ENCODE data around the gene ENDOU. TPM values are rescaled to one million over a fixed set of nuclear protein-coding genes. Genes with fewer than 3 reads are reported as not detected.

The ENDOU gene
- total RNA-seq, 2 donors from 2014 or later = not detected

- no peak for ATAC-seq
- Mint-ChIP-seq H3K27me3 (peaks cover 18 to 21% of the 10 kb centered on the region in 2 donors), H3K36me3 (no peaks in the 10 kb centered on the region), H3K27ac (no peak overlapping the region), H3K9me3 (no peaks in the 10 kb centered on the region), H3K4me1 (ENCODE audit: low read depth in 2 of 2) (peaks cover 15 to 21% of the 10 kb centered on the region in 2 donors), H3K4me3 (no peak overlapping the region)
- DNase-seq (ENCODE audit: low spot score) = no peak
Observed at GRCh38 chr12:47744005-47744651, 18.8 kb upstream of the ENDOU start.

DNA sequence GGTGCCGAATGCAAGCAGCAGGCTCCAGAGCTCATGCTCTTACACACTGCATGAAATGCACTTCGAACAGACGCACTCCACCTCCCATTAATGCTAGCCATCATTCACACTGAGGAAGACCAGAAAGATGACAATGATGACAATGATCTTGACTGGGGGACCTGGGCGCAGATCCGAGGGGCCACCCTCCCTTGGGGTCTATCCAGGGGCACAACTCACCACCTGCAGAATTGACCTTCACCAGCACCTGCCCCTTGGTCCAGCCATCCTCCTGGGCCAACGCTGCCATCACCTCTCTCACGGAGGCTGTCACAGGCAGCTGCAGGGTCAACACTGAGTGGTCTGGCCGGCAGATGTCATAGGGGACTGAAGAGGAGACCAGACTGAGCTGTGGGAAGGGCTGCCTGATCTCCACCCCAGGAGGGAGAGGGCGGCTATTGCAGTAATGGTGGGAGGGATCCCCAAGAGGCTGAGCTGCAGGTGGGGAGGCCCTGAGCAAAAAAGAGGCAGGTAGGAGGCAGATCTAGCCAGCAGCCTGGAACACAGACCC, 18.1 kb upstream of the ENDOU start:
- Mint-ChIP-seq H3K9me3 (no peaks in the 10 kb centered on the region), H3K27me3 (peaks cover 14 to 21% of the 10 kb centered on the region in 2 donors), H3K36me3 (no peaks in the 10 kb centered on the region), H3K27ac (no peak overlapping the region), H3K4me1 (ENCODE audit: low read depth in 2 of 2) (peaks cover 15 to 17% of the 10 kb centered on the region in 2 donors), H3K4me3 (no peak overlapping the region)
- DNase-seq (ENCODE audit: low spot score) (no peak), ATAC-seq (no peak)

DNA sequence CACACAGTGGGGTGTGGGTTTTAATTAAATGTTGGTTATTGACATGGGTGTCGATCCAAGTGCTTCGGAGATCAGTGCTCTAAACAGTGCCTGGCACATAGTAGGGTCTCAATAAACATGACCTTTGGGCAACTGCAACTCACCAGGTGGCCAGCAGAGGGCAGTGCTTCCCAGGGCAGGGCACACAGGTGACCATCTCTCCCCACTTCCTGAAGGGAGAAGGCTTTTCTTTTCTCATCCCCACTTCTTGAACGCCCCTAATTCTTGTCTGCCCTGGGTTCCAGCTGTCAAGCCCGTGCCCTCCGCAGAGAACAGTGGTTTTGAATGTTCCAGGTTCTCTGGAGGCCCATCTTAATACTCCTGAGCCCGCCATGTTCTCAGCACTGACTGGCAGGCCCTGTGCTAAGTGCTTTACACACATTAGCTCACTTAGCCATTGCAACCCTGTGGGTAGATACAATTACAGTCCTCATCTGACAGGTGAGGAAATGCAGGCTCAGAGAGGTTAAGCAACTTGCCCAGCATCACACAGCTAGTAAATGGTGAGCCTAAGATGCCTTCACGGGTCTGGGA, 17.0 kb upstream of the ENDOU start:
- ATAC-seq = peak in 1 of 2 donors; percentile 63
- H3K27me3 Mint-ChIP-seq = peaks cover 14 to 21% of the 10 kb centered on the region in 2 donors
- DNase-seq (ENCODE audit: low spot score) = peak; percentile 80
- H3K4me3 Mint-ChIP-seq = no peak overlapping the region
- peak overlapping the region in 1 of 2 donors; percentile 56 for H3K27ac Mint-ChIP-seq
- H3K36me3 Mint-ChIP-seq = no peaks in the 10 kb centered on the region
- H3K4me1 Mint-ChIP-seq (ENCODE audit: low read depth in 2 of 2) = peaks cover 15 to 17% of the 10 kb centered on the region in 2 donors
- H3K9me3 Mint-ChIP-seq = no peaks in the 10 kb centered on the region

- peak overlapping the region; percentile 14 for H3K4me3 Mint-ChIP-seq
- ATAC-seq (peak; percentile 54 to 64), DNase-seq (ENCODE audit: low spot score) (no peak)
- H3K4me1 Mint-ChIP-seq (ENCODE audit: low read depth in 2 of 2) = peaks cover 15 to 17% of the 10 kb centered on the region in 2 donors
- no peaks in the 10 kb centered on the region for H3K36me3 Mint-ChIP-seq
- H3K9me3 Mint-ChIP-seq = no peaks in the 10 kb centered on the region
- H3K27me3 Mint-ChIP-seq = peaks cover 11 to 21% of the 10 kb centered on the region in 2 donors
- H3K27ac Mint-ChIP-seq = no peak overlapping the region
Observed at GRCh38 chr12:47741340-47741703, 16.0 kb upstream of the ENDOU start.

DNA sequence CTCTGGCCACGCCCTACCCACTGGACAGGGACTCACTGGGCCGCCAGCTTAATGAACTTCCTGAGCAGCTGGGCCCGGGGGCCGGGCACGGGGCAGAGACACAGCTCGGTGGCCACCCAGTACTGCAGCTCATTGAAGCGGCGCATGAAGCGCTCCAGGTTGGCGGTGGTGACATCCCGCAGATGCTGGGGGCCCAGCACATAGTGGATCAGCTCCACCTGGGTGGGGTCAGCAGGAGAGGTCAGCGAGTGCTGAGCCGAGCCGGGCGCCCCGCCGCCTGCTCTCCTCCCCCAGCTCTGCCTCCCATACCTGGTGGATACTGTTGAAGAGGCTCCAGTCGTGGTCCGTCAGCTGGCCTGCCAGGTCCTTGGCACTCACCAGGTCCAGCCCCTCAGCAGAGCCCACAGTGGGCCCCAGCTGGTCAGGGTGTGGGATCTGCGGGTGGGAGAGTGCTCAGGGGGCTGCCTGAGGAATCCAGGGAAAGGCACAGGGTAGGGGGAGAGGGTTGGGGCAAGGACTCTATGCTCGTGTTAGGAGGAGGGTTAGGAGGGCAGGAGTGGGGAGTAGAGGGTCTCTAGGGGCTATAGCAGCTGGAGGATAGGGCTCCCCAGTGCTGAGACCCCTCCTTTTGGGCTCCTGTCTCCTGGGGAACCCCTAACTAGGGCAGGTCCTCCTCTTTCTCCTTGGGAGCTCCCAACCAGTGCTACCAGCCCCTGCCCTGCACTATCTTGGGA, 15.5 kb upstream of the ENDOU start:
- Mint-ChIP-seq H3K4me1 (ENCODE audit: low read depth in 2 of 2) (peaks cover 15 to 17% of the 10 kb centered on the region in 2 donors), H3K27ac (no peak overlapping the region), H3K9me3 (no peaks in the 10 kb centered on the region), H3K4me3 (peak overlapping the region; percentile 14), H3K27me3 (peaks cover 11 to 21% of the 10 kb centered on the region in 2 donors), H3K36me3 (no peaks in the 10 kb centered on the region)
- DNase-seq (ENCODE audit: low spot score) (no peak), ATAC-seq (no peak)

- H3K27ac Mint-ChIP-seq = peak overlapping the region in 1 of 2 donors; percentile 84
- ATAC-seq (no peak), DNase-seq (ENCODE audit: low spot score) (no peak)
- no peaks in the 10 kb centered on the region for H3K36me3 Mint-ChIP-seq
- peaks cover 7 to 13% of the 10 kb centered on the region in 2 donors for H3K27me3 Mint-ChIP-seq
- no peak overlapping the region for H3K4me3 Mint-ChIP-seq
- peaks cover 15 to 17% of the 10 kb centered on the region in 2 donors for H3K4me1 Mint-ChIP-seq (ENCODE audit: low read depth in 2 of 2)
- H3K9me3 Mint-ChIP-seq = no peaks in the 10 kb centered on the region
Observed at GRCh38 chr12:47739979-47740378, 14.7 kb upstream of the ENDOU start.

GRCh38 chr12:47739297-47739696, 14.0 kb upstream of the ENDOU start:
- Mint-ChIP-seq H3K9me3 (no peaks in the 10 kb centered on the region), H3K4me1 (ENCODE audit: low read depth in 2 of 2) (peaks cover 15 to 17% of the 10 kb centered on the region in 2 donors), H3K27me3 (peaks cover 3 to 7% of the 10 kb centered on the region in 2 donors), H3K27ac (peak overlapping the region in 1 of 2 donors; percentile 84), H3K36me3 (no peaks in the 10 kb centered on the region), H3K4me3 (no peak overlapping the region)
- DNase-seq (ENCODE audit: low spot score) (no peak), ATAC-seq (no peak)

DNA sequence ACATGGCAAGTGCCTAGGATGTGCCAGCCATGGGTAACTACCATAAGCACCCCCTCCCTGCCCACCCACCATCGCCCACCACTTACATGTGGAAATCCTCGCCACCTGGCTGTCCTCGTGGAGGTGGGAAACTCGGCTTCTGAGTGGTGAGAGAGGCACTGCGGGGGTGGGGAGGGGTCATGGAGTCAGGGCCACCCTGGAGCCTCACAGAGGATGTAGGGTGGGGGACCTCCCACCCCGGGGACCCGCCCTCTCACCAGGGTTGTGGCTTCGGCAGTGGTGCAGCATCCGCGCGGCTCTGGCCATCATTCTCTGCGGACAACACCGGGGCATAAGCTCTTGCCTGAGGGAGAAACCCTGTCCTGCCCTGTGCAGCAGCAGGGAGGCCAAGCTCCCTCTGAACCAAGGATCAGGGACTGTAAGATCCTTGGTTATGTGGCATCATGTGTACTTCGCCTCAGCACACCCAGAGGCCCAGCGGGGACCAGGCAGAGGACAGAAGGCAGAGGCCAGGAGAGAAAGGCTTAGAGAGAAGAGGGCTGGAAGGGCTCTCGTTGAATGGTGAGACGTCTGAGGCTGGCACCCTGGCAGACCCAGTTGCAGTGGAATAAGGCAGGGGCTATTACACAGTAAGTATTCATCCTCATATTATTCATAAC, 12.8 kb upstream of the ENDOU start:
- H3K27ac Mint-ChIP-seq = no peak overlapping the region
- DNase-seq (ENCODE audit: low spot score) (no peak), ATAC-seq (no peak)
- H3K9me3 Mint-ChIP-seq = no peaks in the 10 kb centered on the region
- H3K27me3 Mint-ChIP-seq = peaks cover under 1 to 3% of the 10 kb centered on the region in 2 donors
- no peaks in the 10 kb centered on the region for H3K36me3 Mint-ChIP-seq
- peaks cover 15 to 17% of the 10 kb centered on the region in 2 donors for H3K4me1 Mint-ChIP-seq (ENCODE audit: low read depth in 2 of 2)
- H3K4me3 Mint-ChIP-seq = no peak overlapping the region

- ATAC-seq = no peak
- H3K9me3 Mint-ChIP-seq = no peaks in the 10 kb centered on the region
- H3K4me3 Mint-ChIP-seq = no peak overlapping the region
- no peak overlapping the region for H3K27ac Mint-ChIP-seq
- H3K4me1 Mint-ChIP-seq (ENCODE audit: low read depth in 2 of 2) = peaks cover 10 to 15% of the 10 kb centered on the region in 2 donors
- no peaks in the 10 kb centered on the region for H3K36me3 Mint-ChIP-seq
- H3K27me3 Mint-ChIP-seq = peaks cover 0 to 3% of the 10 kb centered on the region in 2 donors
- DNase-seq (ENCODE audit: low spot score) = no peak
Observed at GRCh38 chr12:47736877-47737676, 11.8 kb upstream of the ENDOU start.

DNA sequence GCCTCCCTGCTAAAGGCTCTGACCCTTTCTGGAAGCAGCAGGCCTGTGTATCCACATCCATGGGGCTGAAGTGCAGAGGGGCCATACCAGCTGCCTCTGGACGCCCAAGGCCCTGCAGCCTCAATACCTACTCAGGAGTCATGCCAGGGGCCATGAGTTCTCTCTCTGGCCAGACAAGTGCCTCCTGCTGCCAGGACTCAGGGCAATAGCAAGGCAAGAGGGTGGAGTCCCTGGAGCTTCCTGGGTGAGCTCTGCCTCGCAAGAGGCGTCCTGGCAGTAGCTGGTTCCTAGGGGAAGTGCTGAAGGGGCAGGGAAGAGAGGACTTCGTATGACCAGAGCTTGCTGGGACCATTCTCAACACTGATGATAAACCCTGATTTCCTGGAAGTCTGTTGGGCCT, 10.9 kb upstream of the ENDOU start:
- Mint-ChIP-seq H3K4me3 (no peak overlapping the region), H3K36me3 (no peaks in the 10 kb centered on the region), H3K9me3 (no peaks in the 10 kb centered on the region), H3K27ac (no peak overlapping the region), H3K27me3 (peaks cover 0 to 1% of the 10 kb centered on the region in 2 donors), H3K4me1 (ENCODE audit: low read depth in 2 of 2) (peaks cover 6 to 10% of the 10 kb centered on the region in 2 donors)
- ATAC-seq (no peak), DNase-seq (ENCODE audit: low spot score) (no peak)

- Mint-ChIP-seq H3K27ac (no peak overlapping the region), H3K4me1 (ENCODE audit: low read depth in 2 of 2) (peaks cover 4 to 8% of the 10 kb centered on the region in 2 donors)
- no peak for ATAC-seq
Observed at GRCh38 chr12:47735649-47736048, 10.4 kb upstream of the ENDOU start.

GRCh38 chr12:47734725-47735480, 9.6 kb upstream of the ENDOU start:
- Mint-ChIP-seq H3K36me3 (no peaks in the 10 kb centered on the region), H3K4me1 (ENCODE audit: low read depth in 2 of 2) (peaks cover 4% of the 10 kb centered on the region in 2 donors), H3K9me3 (no peaks in the 10 kb centered on the region), H3K27ac (no peak overlapping the region), H3K27me3 (no peaks in the 10 kb centered on the region), H3K4me3 (no peak overlapping the region)
- no peak for ATAC-seq
- no peak for DNase-seq (ENCODE audit: low spot score)

More at GRCh38 chr12:47735649-47736048, 10.4 kb upstream of the ENDOU start:
- Mint-ChIP-seq H3K27me3 (no peaks in the 10 kb centered on the region), H3K36me3 (no peaks in the 10 kb centered on the region), H3K4me3 (no peak overlapping the region), H3K9me3 (no peaks in the 10 kb centered on the region)
- DNase-seq (ENCODE audit: low spot score) = no peak

All from natural killer cell treated with Interleukin-12 subunit alpha and Interleukin-12 subunit beta and Interleukin-15 and Interleukin-18, amount 100 ng/mL, for 72 hours (primary cell).